Pancreas (tissue), 10 donors: ENCODE results near the gene ACTL7A. TPM values are rescaled to one million over a fixed set of nuclear protein-coding genes. Genes with fewer than 3 reads are reported as not detected.

Source experiments
- ATAC-seq, 4 donors: fragments of 200-7000 bp; cut with Tn5 transposase; one replicate each; pipeline versions ENCODE4 v1.8.0 to v1.9.1; 2020; ENCODE audit warnings: mild to moderate bottlenecking in 4 of 4, moderate library complexity in 4 of 4
- DNase-seq, 6 donors: peaks; one replicate each; pipeline ENCODE4 v3.0.0-alpha.2; 2020
- FAIRE-seq: peaks from 2 replicates; lab custom pipeline; 2012; peaks lifted over from hg19 to GRCh38; lab: Jason Lieb, UNC
- H3K27ac ChIP-seq, 4 donors: fragments of 200-600 bp; sonication (generic); 1 replicate in 3 of 4; 2 replicates in 1 of 4; pipeline versions ENCODE4 v1.5.0 to v1.8.0; 2020
- H3K27me3 ChIP-seq, 4 donors: fragments of 200-600 bp; one replicate each; pipeline ENCODE4 v1.8.0; 2021
- H3K36me3 ChIP-seq, 3 donors: fragments of 200-600 bp; sonication (generic) in 1 of 3; one replicate each; pipeline versions ENCODE4 v1.5.0 to v1.8.0; 2020 to 2021
- H3K4me1 ChIP-seq, 3 donors: fragments of 200-600 bp; one replicate each; pipeline ENCODE4 v1.8.0; 2021
- H3K4me3 ChIP-seq, 4 donors: fragments of 200-600 bp; sonication (generic) in 2 of 4; one replicate each; pipeline versions ENCODE4 v1.5.0 to v1.8.0; 2020 to 2021
- H3K9me3 ChIP-seq, 4 donors: fragments of 200-600 bp; one replicate each; pipeline ENCODE4 v1.8.0; 2021
- CTCF ChIP-seq, 4 donors: fragments of 200-600 bp; sonication (generic) in 3 of 4; IDR thresholded peaks; one replicate each; pipeline versions ENCODE4 v1.5.0 to v1.8.0; 2021; ENCODE audit warnings: antibody characterized with exemption in 4 of 4
- WGBS, 2 donors: extraction: QIAGEN DNeasy Blood & Tissue Kit; methylation state at CpG; one replicate each; pipeline ENCODE4 v1.1.7; 2013; 5-methylcytosine and 5-hydroxymethylcytosine counted together
- intact Hi-C, 3 donors: fragments of 100-400 bp; cut with DNase I; formaldehyde crosslinking; loops; one replicate each; pipeline versions ENCODE4 v1.11.1 to v1.14.2; 2022
- polyA plus RNA-seq, 2 donors: library from polyadenylated mRNA; stranded (reverse); fragments of 200-250 nt; gene quantifications; one replicate each; pipeline ENCODE4 v1.2.3, GENCODE V29; 2013
- total RNA-seq, 6 donors: library from RNA; stranded (reverse); fragmentation: NEBNext Ultra II Directional in 4 of 6; extraction: Animal tissue kit (Norgen Biotek cat#: 25700) in 4 of 6; gene quantifications; one replicate each; pipeline versions ENCODE4 v1.2.1 to v1.2.4, GENCODE V29; 2021 to 2023
- donor health status: healthy with polysubstance abuse.
- donor health status: DM: no; HTN: no; CAD: no; lungs with moderate emphysema.
- donor health status: DM: no; HTN: no; CAD: no.
- donor health status: control.
- donor health status: control.
- donor health status: Bipolar disorder and iron deficiency.
- donor health status: DM: yes; HTN: yes; CAD: no.
- donor health status: DM: no; HTN: no; CAD: no.
- donor health status: DM: no; HTN: no; CAD: no.
- donor health status: DM: yes; HTN: yes; CAD: no.

The ACTL7A gene
- total and polyA plus RNA-seq, 8 donors = not detected

- H3K4me3 ChIP-seq = no peak overlapping the region
- intact Hi-C loops = no loop called here
- ATAC-seq (no peak), FAIRE-seq (no peak), DNase-seq (no peak)
- 91 to 93% methylated on average over 3 of the region's 3 CpGs for WGBS, 2 donors
- no peaks in the 10 kb centered on the region for H3K27me3 ChIP-seq
- H3K4me1 ChIP-seq = no peaks in the 10 kb centered on the region
- H3K27ac ChIP-seq = no peak overlapping the region
- TF ChIP-seq CTCF (IDR thresholded peaks at IDR 0.05) = no peak
- H3K9me3 ChIP-seq = no peaks in the 10 kb centered on the region
- peaks cover 0 to 12% (median 0%) of the 10 kb centered on the region in 3 donors for H3K36me3 ChIP-seq
Observed at GRCh38 chr9:108863891-108864290, 1.8 kb downstream of the ACTL7A start.

- TF ChIP-seq CTCF (IDR thresholded peaks at IDR 0.05) = no peak
- Histone ChIP-seq H3K9me3 (no peaks in the 10 kb centered on the region), H3K27me3 (no peaks in the 10 kb centered on the region), H3K36me3 (peaks cover 0 to 12% (median 0%) of the 10 kb centered on the region in 3 donors), H3K4me1 (no peaks in the 10 kb centered on the region), H3K27ac (no peak overlapping the region), H3K4me3 (no peak overlapping the region)
- no peak for ATAC-seq
- 76 to 82% methylated on average over 3 of the region's 3 CpGs for WGBS, 2 donors
- DNase-seq = no peak
- intact Hi-C loops = no loop called here
- FAIRE-seq = no peak
Observed at GRCh38 chr9:108864446-108864845, 2.4 kb downstream of the ACTL7A start.

- DNase-seq (no peak), ATAC-seq (no peak), FAIRE-seq (no peak)
- 88% methylated on average over 4 of the region's 4 CpGs for WGBS, 2 donors
- Histone ChIP-seq H3K27ac (no peak overlapping the region), H3K4me1 (no peaks in the 10 kb centered on the region), H3K27me3 (no peaks in the 10 kb centered on the region), H3K4me3 (no peak overlapping the region), H3K9me3 (no peaks in the 10 kb centered on the region), H3K36me3 (peaks cover 0 to 12% (median 0%) of the 10 kb centered on the region in 3 donors)
- no peak for TF ChIP-seq CTCF (IDR thresholded peaks at IDR 0.05)
- intact Hi-C loops = no loop called here
Observed at GRCh38 chr9:108865037-108865436, 3.0 kb downstream of the ACTL7A start.

GRCh38 chr9:108866001-108866420, 3.9 kb downstream of the ACTL7A start:
- H3K27ac ChIP-seq = no peak overlapping the region
- no peaks in the 10 kb centered on the region for H3K4me1 ChIP-seq
- DNase-seq = no peak
- H3K27me3 ChIP-seq = no peaks in the 10 kb centered on the region
- no peak for TF ChIP-seq CTCF (IDR thresholded peaks at IDR 0.05)
- peaks cover 0 to 12% (median 0%) of the 10 kb centered on the region in 3 donors for H3K36me3 ChIP-seq
- 57 to 64% methylated on average over 2 of the region's 2 CpGs for WGBS, 2 donors
- ATAC-seq = no peak
- no peak overlapping the region for H3K4me3 ChIP-seq
- H3K9me3 ChIP-seq = no peaks in the 10 kb centered on the region
- intact Hi-C loops = no loop called here
- FAIRE-seq = no peak

GRCh38 chr9:108867116-108867515, 5.0 kb downstream of the ACTL7A start:
- no peak for DNase-seq

More at GRCh38 chr9:108867116-108867515, 5.0 kb downstream of the ACTL7A start:
- Histone ChIP-seq H3K36me3 (peaks cover 0 to 21% (median 0%) of the 10 kb centered on the region in 3 donors), H3K9me3 (no peaks in the 10 kb centered on the region), H3K27me3 (no peaks in the 10 kb centered on the region), H3K27ac (no peak overlapping the region), H3K4me1 (no peaks in the 10 kb centered on the region), H3K4me3 (no peak overlapping the region)
- no peak for FAIRE-seq
- intact Hi-C loops = no loop called here
- ATAC-seq = no peak
- TF ChIP-seq CTCF (IDR thresholded peaks at IDR 0.05) = no peak
